HUES6 (cell line): ENCODE results near the gene OR14J1.
"Not testable (repeated sequence)": the region's sequence is repeated elsewhere in the genome, so short reads cannot be mapped to it uniquely, and the experiment has no call there.

Experiments used
- H3K27ac ChIP-seq: 2 replicates; pipeline ENCODE4 v1.7.0; 2013; ENCODE audit warnings: low read depth, mild to moderate bottlenecking, low read length, inconsistent platforms
- H3K27me3 ChIP-seq: 2 replicates; pipeline ENCODE4 v1.6.1; 2013; ENCODE audit warnings: low read length; ENCODE audit not compliant: control insufficient read depth, insufficient read depth
- H3K36me3 ChIP-seq: 2 replicates; pipeline ENCODE4 v1.6.1; 2013; ENCODE audit warnings: low read length; ENCODE audit not compliant: control insufficient read depth, insufficient read depth
- H3K4me1 ChIP-seq: 2 replicates; pipeline ENCODE4 v1.6.1; 2013; ENCODE audit warnings: low read length; ENCODE audit not compliant: control insufficient read depth, insufficient read depth
- H3K4me3 ChIP-seq: 2 replicates; pipeline ENCODE4 v1.5.1; 2013; ENCODE audit warnings: low read depth, low read length
- H3K9ac ChIP-seq: one replicate; pipeline ENCODE4 v1.6.1; 2013; ENCODE audit warnings: mild to moderate bottlenecking, low read length
- H3K9me3 ChIP-seq: 2 replicates; pipeline ENCODE4 v1.6.1; 2013; ENCODE audit warnings: low read depth, low read length; ENCODE audit not compliant: control insufficient read depth, insufficient read depth

OR14J1 gene

GRCh38 chr6:29336269-29336668, 34.8 kb downstream of the OR14J1 start:
- Histone ChIP-seq H3K36me3 (no peaks in the 10 kb centered on the region), H3K27me3 (no peaks in the 10 kb centered on the region), H3K9ac (no peak overlapping the region), H3K9me3 (no peaks in the 10 kb centered on the region), H3K4me1 (no peaks in the 10 kb centered on the region), H3K27ac (no peak overlapping the region), H3K4me3 (no peak overlapping the region)

- Histone ChIP-seq H3K9ac (no peak overlapping the region), H3K4me1 (no peaks in the 10 kb centered on the region), H3K9me3 (no peaks in the 10 kb centered on the region)
These were observed 43.9 kb downstream of the OR14J1 start for GRCh38 chr6:29345380-29345779.

GRCh38 chr6:29349348-29349747, 47.8 kb downstream of the OR14J1 start:
- not testable (repeated sequence) for H3K27me3 ChIP-seq, H3K9ac ChIP-seq, H3K4me3 ChIP-seq, H3K27ac ChIP-seq, H3K36me3 ChIP-seq, H3K9me3 ChIP-seq, H3K4me1 ChIP-seq

More at GRCh38 chr6:29345380-29345779, 43.9 kb downstream of the OR14J1 start:
- no peak overlapping the region for H3K27ac ChIP-seq
- H3K36me3 ChIP-seq: no peaks in the 10 kb centered on the region
- H3K27me3 ChIP-seq: no peaks in the 10 kb centered on the region
- H3K4me3 ChIP-seq: no peak overlapping the region

GRCh38 chr6:29354980-29355379, 53.5 kb downstream of the OR14J1 start:
- no peak overlapping the region for H3K27ac ChIP-seq
- H3K4me1 ChIP-seq: no peaks in the 10 kb centered on the region
- H3K4me3 ChIP-seq: no peak overlapping the region
- H3K9me3 ChIP-seq: no peaks in the 10 kb centered on the region
- no peaks in the 10 kb centered on the region for H3K36me3 ChIP-seq
- H3K9ac ChIP-seq: no peak overlapping the region
- H3K27me3 ChIP-seq: no peaks in the 10 kb centered on the region

GRCh38 chr6:29355603-29356002, 54.1 kb downstream of the OR14J1 start:
- Histone ChIP-seq H3K27ac (no peak overlapping the region), H3K4me1 (no peaks in the 10 kb centered on the region), H3K4me3 (no peak overlapping the region), H3K9me3 (no peaks in the 10 kb centered on the region), H3K27me3 (no peaks in the 10 kb centered on the region), H3K9ac (no peak overlapping the region), H3K36me3 (no peaks in the 10 kb centered on the region)
